ENCODE data around the gene MINDY2. TPM values are rescaled to one million over a fixed set of nuclear protein-coding genes. Genes with fewer than 3 reads are reported as not detected.
A peak's percentile ranks its signal among the peaks of the same experiment; 100 is the strongest.

The MINDY2 gene
- total RNA-seq, 6 experiments from 2014 or later, result 4.2 to 8.8 (median 5.5) TPM

GRCh38 chr15:58742819-58743502 is 28.1 kb upstream of the MINDY2 start:
- Histone ChIP-seq H3K27ac (peak overlapping the region in 1 of 3 donors; percentile 61), H3K4me1 (peaks cover 0 to 44% (median 12%) of the 10 kb centered on the region in 4 donors), H3K27me3 (no peaks in the 10 kb centered on the region), H3K9me3 (no peaks in the 10 kb centered on the region), H3K4me3 (no peak overlapping the region), H3K36me3 (no peaks in the 10 kb centered on the region)
- ATAC-seq (peak; percentile 61 to 73 (median 69)), DNase-seq (no peak)
- WGBS (ENCODE audit: insufficient coverage, low coverage, low lambda C conversion rate, missing lambda C conversion rate), result 33% methylated on average over 2 of the region's 5 CpGs
- TF ChIP-seq, protein P1, sequence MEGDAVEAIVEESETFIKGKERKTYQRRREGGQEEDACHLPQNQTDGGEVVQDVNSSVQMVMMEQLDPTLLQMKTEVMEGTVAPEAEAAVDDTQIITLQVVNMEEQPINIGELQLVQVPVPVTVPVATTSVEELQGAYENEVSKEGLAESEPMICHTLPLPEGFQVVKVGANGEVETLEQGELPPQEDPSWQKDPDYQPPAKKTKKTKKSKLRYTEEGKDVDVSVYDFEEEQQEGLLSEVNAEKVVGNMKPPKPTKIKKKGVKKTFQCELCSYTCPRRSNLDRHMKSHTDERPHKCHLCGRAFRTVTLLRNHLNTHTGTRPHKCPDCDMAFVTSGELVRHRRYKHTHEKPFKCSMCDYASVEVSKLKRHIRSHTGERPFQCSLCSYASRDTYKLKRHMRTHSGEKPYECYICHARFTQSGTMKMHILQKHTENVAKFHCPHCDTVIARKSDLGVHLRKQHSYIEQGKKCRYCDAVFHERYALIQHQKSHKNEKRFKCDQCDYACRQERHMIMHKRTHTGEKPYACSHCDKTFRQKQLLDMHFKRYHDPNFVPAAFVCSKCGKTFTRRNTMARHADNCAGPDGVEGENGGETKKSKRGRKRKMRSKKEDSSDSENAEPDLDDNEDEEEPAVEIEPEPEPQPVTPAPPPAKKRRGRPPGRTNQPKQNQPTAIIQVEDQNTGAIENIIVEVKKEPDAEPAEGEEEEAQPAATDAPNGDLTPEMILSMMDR (IDR thresholded peaks at IDR 0.05), result no peak
- no peak for TF ChIP-seq POLR2A (IDR thresholded peaks at IDR 0.05)
- intact Hi-C loops (cut with DNase I), result no loop called here

- intact Hi-C loops (cut with DNase I), result no loop called here
- Histone ChIP-seq H3K27me3 (no peaks in the 10 kb centered on the region), H3K27ac (no peak overlapping the region), H3K9me3 (no peaks in the 10 kb centered on the region), H3K36me3 (no peaks in the 10 kb centered on the region), H3K4me1 (peaks cover 0 to 34% (median 9%) of the 10 kb centered on the region in 4 donors), H3K4me3 (no peak overlapping the region)
- TF ChIP-seq POLR2A (IDR thresholded peaks at IDR 0.05), result no peak
- TF ChIP-seq, protein P1 (IDR thresholded peaks at IDR 0.05), result no peak
- WGBS (ENCODE audit: insufficient coverage, low coverage, low lambda C conversion rate, missing lambda C conversion rate), result 100% methylated on average over 1 of the region's 1 CpG
- DNase-seq, result no peak
- ATAC-seq, result no peak
Observed at GRCh38 chr15:58746174-58746573, 24.9 kb upstream of the MINDY2 start.

- WGBS (ENCODE audit: insufficient coverage, low coverage, low lambda C conversion rate, missing lambda C conversion rate), result under 1% methylated on average over 14 of the region's 14 CpGs
- DNase-seq (no peak), ATAC-seq (peak in 1 of 4 donors; percentile 1)
- Histone ChIP-seq H3K4me1 (peaks cover 0 to 22% (median 8%) of the 10 kb centered on the region in 4 donors), H3K36me3 (no peaks in the 10 kb centered on the region), H3K27ac (peak overlapping the region; percentile 91 to 96 (median 95)), H3K9me3 (no peaks in the 10 kb centered on the region), H3K4me3 (peak overlapping the region; percentile 79 to 94 (median 89)), H3K27me3 (no peaks in the 10 kb centered on the region)
- intact Hi-C loops (cut with DNase I), result no loop called here
- TF ChIP-seq POLR2A (IDR thresholded peaks at IDR 0.05), result no peak
- TF ChIP-seq, protein P1 (IDR thresholded peaks at IDR 0.05), result no peak
Observed at GRCh38 chr15:58748040-58748851, 22.9 kb upstream of the MINDY2 start.

GRCh38 chr15:58748852-58749531 is 22.1 kb upstream of the MINDY2 start:
- no peaks in the 10 kb centered on the region for H3K27me3 ChIP-seq
- peak overlapping the region; percentile 91 to 96 (median 95) for H3K27ac ChIP-seq
- no peaks in the 10 kb centered on the region for H3K9me3 ChIP-seq
- ATAC-seq, result peak; percentile 6 to 48 (median 28)
- DNase-seq, result peak; percentile 64 to 73 (median 70)
- intact Hi-C loops (cut with DNase I), result no loop called here
- peaks cover 0 to 24% (median 6%) of the 10 kb centered on the region in 4 donors for H3K4me1 ChIP-seq
- no peak for TF ChIP-seq POLR2A (IDR thresholded peaks at IDR 0.05)
- TF ChIP-seq, protein P1 (IDR thresholded peaks at IDR 0.05), result no peak
- no peaks in the 10 kb centered on the region for H3K36me3 ChIP-seq
- WGBS (ENCODE audit: insufficient coverage, low coverage, low lambda C conversion rate, missing lambda C conversion rate), result 5% methylated on average over 4 of the region's 81 CpGs
- H3K4me3 ChIP-seq, result peak overlapping the region; percentile 79 to 94 (median 89)

Measured in right lobe of liver (tissue), 6 donors.